ENCODE data around the gene SLC16A7. TPM values are rescaled to one million over a fixed set of nuclear protein-coding genes. Genes with fewer than 3 reads are reported as not detected.

SLC16A7 gene
- total RNA-seq, 1 donor from 2014 or later = 2.4 TPM

DNA sequence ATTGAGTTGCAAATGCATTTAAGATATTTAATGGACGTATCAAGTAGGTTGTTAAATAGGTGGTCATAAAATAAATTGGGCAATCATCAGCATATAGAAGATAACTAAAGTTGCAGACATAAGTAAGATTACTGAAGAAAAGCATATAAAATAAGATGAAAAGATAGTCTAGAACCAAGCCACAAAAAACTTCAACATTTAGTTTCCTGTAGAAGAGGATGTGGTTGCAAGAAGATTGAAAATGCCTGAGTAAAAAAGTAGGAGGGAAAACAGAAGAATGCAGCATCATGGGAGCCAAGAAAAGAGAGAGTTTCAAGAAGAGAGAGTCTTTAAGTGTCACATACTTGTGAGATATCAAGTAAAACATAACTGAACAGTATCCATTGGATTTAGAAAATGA lies 17.6 kb upstream of the SLC16A7 start:
- TF ChIP-seq CTCF (conservative IDR thresholded peaks at IDR 0.05; ENCODE audit: low read depth, low read length) = no peak
- H3K4me3 ChIP-seq (ENCODE audit: low read depth, low read length) = no peak overlapping the region
- no peak for DNase-seq (ENCODE audit: low read depth)

GRCh38 chr12:59579631-59580030 lies 16.2 kb upstream of the SLC16A7 start:
- no peak for TF ChIP-seq CTCF (conservative IDR thresholded peaks at IDR 0.05; ENCODE audit: low read depth, low read length)
- no peak overlapping the region for H3K4me3 ChIP-seq (ENCODE audit: low read depth, low read length)
- DNase-seq (ENCODE audit: low read depth) = no peak

DNA sequence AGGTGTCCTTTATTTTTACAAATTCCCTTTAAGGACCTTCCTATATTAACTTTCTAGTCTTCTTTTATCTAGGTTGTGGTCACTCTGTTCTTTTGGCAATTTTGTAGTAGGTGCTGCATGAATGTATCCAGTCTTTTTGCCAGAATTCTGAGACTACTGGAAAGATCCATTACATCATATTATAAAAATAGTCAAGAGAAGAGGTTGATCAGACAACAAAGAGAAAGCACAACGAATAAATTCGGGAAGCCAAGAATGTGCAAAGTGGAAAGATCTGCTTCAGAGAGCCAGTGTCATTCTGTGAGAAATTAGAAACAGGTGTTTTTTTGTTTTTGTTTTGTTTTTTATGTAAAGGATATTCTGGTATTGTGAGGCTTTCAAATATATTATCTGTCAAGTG lies 15.8 kb upstream of the SLC16A7 start:
- no peak overlapping the region for H3K4me3 ChIP-seq (ENCODE audit: low read depth, low read length)
- DNase-seq (ENCODE audit: low read depth) = no peak
- no peak for TF ChIP-seq CTCF (conservative IDR thresholded peaks at IDR 0.05; ENCODE audit: low read depth, low read length)

- TF ChIP-seq CTCF (conservative IDR thresholded peaks at IDR 0.05; ENCODE audit: low read depth, low read length) = no peak
- no peak for DNase-seq (ENCODE audit: low read depth)
- no peak overlapping the region for H3K4me3 ChIP-seq (ENCODE audit: low read depth, low read length)
Observed at GRCh38 chr12:59583003-59583712, 12.7 kb upstream of the SLC16A7 start.

DNA sequence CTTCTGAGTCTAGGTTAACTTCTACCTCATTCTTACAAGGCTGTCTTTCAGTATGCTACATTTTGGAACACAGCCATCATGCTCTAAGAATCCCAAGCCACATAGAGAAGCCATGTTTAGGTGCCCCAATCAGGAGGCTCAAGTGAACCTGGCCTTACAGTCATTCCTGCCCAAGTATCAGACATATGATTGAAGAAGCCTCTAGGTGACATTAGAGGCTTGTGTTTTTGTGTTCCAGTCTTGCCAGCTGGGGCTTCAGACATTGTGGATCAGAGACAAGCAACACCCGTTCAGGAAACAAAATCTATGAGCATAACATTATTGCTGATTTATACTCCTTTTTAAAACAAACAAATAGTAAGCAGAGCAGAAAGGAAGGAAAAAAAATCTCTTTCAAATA lies 8.1 kb upstream of the SLC16A7 start:
- DNase-seq (ENCODE audit: low read depth) = no peak
- H3K4me3 ChIP-seq (ENCODE audit: low read depth, low read length) = no peak overlapping the region
- TF ChIP-seq CTCF (conservative IDR thresholded peaks at IDR 0.05; ENCODE audit: low read depth, low read length) = no peak

- no peak for DNase-seq (ENCODE audit: low read depth)
- TF ChIP-seq CTCF (conservative IDR thresholded peaks at IDR 0.05; ENCODE audit: low read depth, low read length) = no peak
- no peak overlapping the region for H3K4me3 ChIP-seq (ENCODE audit: low read depth, low read length)
Observed at GRCh38 chr12:59593761-59594160, 2.1 kb upstream of the SLC16A7 start.

- no peak for DNase-seq (ENCODE audit: low read depth)
- TF ChIP-seq CTCF (conservative IDR thresholded peaks at IDR 0.05; ENCODE audit: low read depth, low read length) = no peak
Observed at GRCh38 chr12:59594943-59595500, 807 bp upstream of the SLC16A7 start.

More at GRCh38 chr12:59594943-59595500, 807 bp upstream of the SLC16A7 start:
- peak overlapping the region; percentile 73 for H3K4me3 ChIP-seq (ENCODE audit: low read depth, low read length)

All from epithelial cell of proximal tubule (primary cell).